Loucy (cell line): ENCODE results near the gene PTPRN2.

Experiments
- CTCF ChIP-seq: fragments of 200-600 bp; sonication (generic); conservative IDR thresholded peaks from 2 replicates; pipeline ENCODE4 v1.5.1; 2014; ENCODE audit warnings: mild to moderate bottlenecking, antibody characterized with exemption, low read length
- EZH2phosphoT487 ChIP-seq: fragments of 200-600 bp; IDR thresholded peaks from 2 replicates; pipeline ENCODE4 v1.6.1; 2018; ENCODE audit warnings: antibody characterized with exemption, mild to moderate bottlenecking, moderate library complexity, borderline replicate concordance

- TF ChIP-seq CTCF (no peak), EZH2phosphoT487 (no peak)
These were observed 520.2 kb downstream of the PTPRN2 start for GRCh38 chr7:158067219-158067930.
